Vagina (tissue), 2 donors: ENCODE measurements around the gene AKAP13. TPM values are rescaled to one million over a fixed set of nuclear protein-coding genes. Genes with fewer than 3 reads are reported as not detected.

Source experiments
- DNase-seq, 2 donors: peaks; one replicate each; pipeline ENCODE4 v3.0.0-alpha.2; 2017; ENCODE audit errors: extremely low spot score in 2 of 2
- H3K27ac ChIP-seq: fragments of 200-600 bp; sonication (generic); one replicate; pipeline ENCODE4 v1.5.1; 2019
- H3K27me3 ChIP-seq: fragments of 200-600 bp; sonication (generic); one replicate; pipeline ENCODE4 v1.5.1; 2019
- H3K36me3 ChIP-seq, 2 donors: fragments of 200-600 bp; sonication (generic); one replicate each; pipeline ENCODE4 v1.5.1; 2017 to 2019
- H3K4me1 ChIP-seq: fragments of 200-600 bp; sonication (generic); one replicate; pipeline ENCODE4 v1.5.1; 2019
- H3K4me3 ChIP-seq, 2 donors: fragments of 200-600 bp; sonication (generic); 1 replicate in 1 of 2; 2 replicates in 1 of 2; pipeline ENCODE4 v1.5.1; 2016 to 2019
- H3K9me3 ChIP-seq: fragments of 200-600 bp; sonication (generic); one replicate; pipeline ENCODE4 v1.5.1; 2019
- POLR2A ChIP-seq, 2 donors: fragments of 450-650 bp; IDR thresholded peaks; one replicate each; pipeline ENCODE4 v1.6.1; 2017; ENCODE audit warnings: antibody characterized with exemption in 2 of 2, mild to moderate bottlenecking in 2 of 2, moderate library complexity in 2 of 2
- POLR2AphosphoS5 ChIP-seq, 2 donors: sonication (generic); formaldehyde crosslinking; IDR thresholded peaks; one replicate each; pipeline ENCODE4 v1.9.0; 2017; ENCODE audit warnings: antibody characterized with exemption in 2 of 2, mild to moderate bottlenecking in 2 of 2, low read depth in 1 of 2; ENCODE audit not compliant: insufficient read depth in 1 of 2
- intact Hi-C: fragments of 100-400 bp; cut with DNase I; formaldehyde crosslinking; loops from one replicate; pipeline ENCODE4 v1.15.1; 2023
- total RNA-seq: library from RNA; depleted of rRNA; stranded (reverse); fragments of >200 nt; gene quantifications from one replicate; pipeline ENCODE4 v1.2.3, GENCODE V29; 2016
- TF ChIP-seq, protein P1 (sequence below), 3 experiments: fragments of 450-650 bp in 2 of 3; fragments of 200-600 bp in 1 of 3; sonication (generic) in 1 of 3; IDR thresholded peaks; one replicate each; pipeline ENCODE4 v1.5.1; 2017 to 2019; ENCODE audit warnings: antibody characterized with exemption in 3 of 3, mild to moderate bottlenecking in 2 of 3, moderate library complexity in 2 of 3

Gene AKAP13
- total RNA-seq, 1 donor from 2014 or later = 177 TPM

DNA sequence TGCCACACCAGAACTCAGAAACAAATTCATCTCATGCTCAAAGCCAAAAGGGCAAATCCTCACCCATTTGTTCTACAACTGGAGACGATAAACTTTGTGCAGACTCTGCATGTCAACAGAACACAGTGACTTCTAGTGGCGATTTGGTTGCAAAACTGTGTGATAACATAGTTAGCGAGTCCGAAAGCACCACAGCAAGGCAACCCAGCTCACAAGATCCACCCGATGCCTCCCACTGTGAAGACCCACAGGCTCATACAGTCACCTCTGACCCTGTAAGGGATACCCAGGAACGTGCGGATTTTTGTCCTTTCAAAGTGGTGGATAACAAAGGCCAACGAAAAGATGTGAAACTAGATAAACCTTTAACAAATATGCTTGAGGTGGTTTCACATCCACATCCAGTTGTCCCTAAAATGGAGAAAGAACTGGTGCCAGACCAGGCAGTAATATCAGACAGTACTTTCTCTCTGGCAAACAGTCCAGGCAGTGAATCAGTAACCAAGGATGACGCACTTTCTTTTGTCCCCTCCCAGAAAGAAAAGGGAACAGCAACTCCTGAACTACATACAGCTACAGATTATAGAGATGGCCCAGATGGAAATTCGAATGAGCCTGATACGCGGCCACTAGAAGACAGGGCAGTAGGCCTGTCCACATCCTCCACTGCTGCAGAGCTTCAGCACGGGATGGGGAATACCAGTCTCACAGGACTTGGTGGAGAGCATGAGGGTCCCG is 199.7 kb downstream of the AKAP13 start:
- intact Hi-C loops = no loop called here
- H3K4me1 ChIP-seq = peaks cover 54% of the 10 kb centered on the region
- no peaks in the 10 kb centered on the region for H3K9me3 ChIP-seq
- no peaks in the 10 kb centered on the region for H3K27me3 ChIP-seq
- DNase-seq = no peak
- no peak overlapping the region for H3K4me3 ChIP-seq
- TF ChIP-seq, protein P1, sequence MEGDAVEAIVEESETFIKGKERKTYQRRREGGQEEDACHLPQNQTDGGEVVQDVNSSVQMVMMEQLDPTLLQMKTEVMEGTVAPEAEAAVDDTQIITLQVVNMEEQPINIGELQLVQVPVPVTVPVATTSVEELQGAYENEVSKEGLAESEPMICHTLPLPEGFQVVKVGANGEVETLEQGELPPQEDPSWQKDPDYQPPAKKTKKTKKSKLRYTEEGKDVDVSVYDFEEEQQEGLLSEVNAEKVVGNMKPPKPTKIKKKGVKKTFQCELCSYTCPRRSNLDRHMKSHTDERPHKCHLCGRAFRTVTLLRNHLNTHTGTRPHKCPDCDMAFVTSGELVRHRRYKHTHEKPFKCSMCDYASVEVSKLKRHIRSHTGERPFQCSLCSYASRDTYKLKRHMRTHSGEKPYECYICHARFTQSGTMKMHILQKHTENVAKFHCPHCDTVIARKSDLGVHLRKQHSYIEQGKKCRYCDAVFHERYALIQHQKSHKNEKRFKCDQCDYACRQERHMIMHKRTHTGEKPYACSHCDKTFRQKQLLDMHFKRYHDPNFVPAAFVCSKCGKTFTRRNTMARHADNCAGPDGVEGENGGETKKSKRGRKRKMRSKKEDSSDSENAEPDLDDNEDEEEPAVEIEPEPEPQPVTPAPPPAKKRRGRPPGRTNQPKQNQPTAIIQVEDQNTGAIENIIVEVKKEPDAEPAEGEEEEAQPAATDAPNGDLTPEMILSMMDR (IDR thresholded peaks at IDR 0.05) = no peak
- TF ChIP-seq POLR2A (IDR thresholded peaks at IDR 0.05) (no peak), POLR2AphosphoS5 (IDR thresholded peaks at IDR 0.05; ENCODE audit: insufficient read depth in 1 of 2, low read depth in 1 of 2) (no peak)
- peak overlapping the region; percentile 87 for H3K27ac ChIP-seq
- peaks cover 0 to 21% of the 10 kb centered on the region in 2 donors for H3K36me3 ChIP-seq

DNA sequence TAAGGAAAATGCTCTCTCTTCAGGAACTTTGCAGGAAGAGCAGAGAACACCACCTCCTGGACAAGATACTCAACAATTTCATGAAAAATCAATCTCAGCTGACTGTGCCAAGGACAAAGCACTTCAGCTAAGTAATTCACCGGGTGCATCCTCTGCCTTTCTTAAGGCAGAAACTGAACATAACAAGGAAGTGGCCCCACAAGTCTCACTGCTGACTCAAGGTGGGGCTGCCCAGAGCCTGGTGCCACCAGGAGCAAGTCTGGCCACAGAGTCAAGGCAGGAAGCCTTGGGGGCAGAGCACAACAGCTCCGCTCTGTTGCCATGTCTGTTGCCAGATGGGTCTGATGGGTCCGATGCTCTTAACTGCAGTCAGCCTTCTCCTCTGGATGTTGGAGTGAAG is 200.5 kb downstream of the AKAP13 start:
- intact Hi-C loops = no loop called here
- no peak for DNase-seq
- Histone ChIP-seq H3K9me3 (no peaks in the 10 kb centered on the region), H3K4me3 (peak overlapping the region in 1 of 2 donors; percentile 7), H3K27ac (peak overlapping the region; percentile 87), H3K4me1 (peaks cover 61% of the 10 kb centered on the region), H3K36me3 (peaks cover 0 to 21% of the 10 kb centered on the region in 2 donors), H3K27me3 (no peaks in the 10 kb centered on the region)
- TF ChIP-seq, protein P1 (IDR thresholded peaks at IDR 0.05) = no peak
- no peak for TF ChIP-seq POLR2A (IDR thresholded peaks at IDR 0.05)
- no peak for TF ChIP-seq POLR2AphosphoS5 (IDR thresholded peaks at IDR 0.05; ENCODE audit: insufficient read depth in 1 of 2, low read depth in 1 of 2)

DNA sequence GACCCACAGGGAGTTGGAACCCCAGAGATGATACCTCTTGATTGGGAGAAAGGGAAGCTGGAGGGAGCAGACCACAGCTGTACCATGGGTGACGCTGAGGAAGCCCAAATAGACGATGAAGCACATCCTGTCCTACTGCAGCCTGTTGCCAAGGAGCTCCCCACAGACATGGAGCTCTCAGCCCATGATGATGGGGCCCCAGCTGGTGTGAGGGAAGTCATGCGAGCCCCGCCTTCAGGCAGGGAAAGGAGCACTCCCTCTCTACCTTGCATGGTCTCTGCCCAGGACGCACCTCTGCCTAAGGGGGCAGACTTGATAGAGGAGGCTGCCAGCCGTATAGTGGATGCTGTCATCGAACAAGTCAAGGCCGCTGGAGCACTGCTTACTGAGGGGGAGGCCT is 201.1 kb downstream of the AKAP13 start:
- peaks cover 0 to 21% of the 10 kb centered on the region in 2 donors for H3K36me3 ChIP-seq
- intact Hi-C loops = no loop called here
- H3K9me3 ChIP-seq = no peaks in the 10 kb centered on the region
- TF ChIP-seq, protein P1 (IDR thresholded peaks at IDR 0.05) = no peak
- peak in 1 of 2 donors; percentile 24 for TF ChIP-seq POLR2A (IDR thresholded peaks at IDR 0.05)
- peak overlapping the region; percentile 87 for H3K27ac ChIP-seq
- H3K4me1 ChIP-seq = peaks cover 67% of the 10 kb centered on the region
- DNase-seq = no peak
- no peaks in the 10 kb centered on the region for H3K27me3 ChIP-seq
- peak overlapping the region; percentile 5 to 30 for H3K4me3 ChIP-seq

DNA sequence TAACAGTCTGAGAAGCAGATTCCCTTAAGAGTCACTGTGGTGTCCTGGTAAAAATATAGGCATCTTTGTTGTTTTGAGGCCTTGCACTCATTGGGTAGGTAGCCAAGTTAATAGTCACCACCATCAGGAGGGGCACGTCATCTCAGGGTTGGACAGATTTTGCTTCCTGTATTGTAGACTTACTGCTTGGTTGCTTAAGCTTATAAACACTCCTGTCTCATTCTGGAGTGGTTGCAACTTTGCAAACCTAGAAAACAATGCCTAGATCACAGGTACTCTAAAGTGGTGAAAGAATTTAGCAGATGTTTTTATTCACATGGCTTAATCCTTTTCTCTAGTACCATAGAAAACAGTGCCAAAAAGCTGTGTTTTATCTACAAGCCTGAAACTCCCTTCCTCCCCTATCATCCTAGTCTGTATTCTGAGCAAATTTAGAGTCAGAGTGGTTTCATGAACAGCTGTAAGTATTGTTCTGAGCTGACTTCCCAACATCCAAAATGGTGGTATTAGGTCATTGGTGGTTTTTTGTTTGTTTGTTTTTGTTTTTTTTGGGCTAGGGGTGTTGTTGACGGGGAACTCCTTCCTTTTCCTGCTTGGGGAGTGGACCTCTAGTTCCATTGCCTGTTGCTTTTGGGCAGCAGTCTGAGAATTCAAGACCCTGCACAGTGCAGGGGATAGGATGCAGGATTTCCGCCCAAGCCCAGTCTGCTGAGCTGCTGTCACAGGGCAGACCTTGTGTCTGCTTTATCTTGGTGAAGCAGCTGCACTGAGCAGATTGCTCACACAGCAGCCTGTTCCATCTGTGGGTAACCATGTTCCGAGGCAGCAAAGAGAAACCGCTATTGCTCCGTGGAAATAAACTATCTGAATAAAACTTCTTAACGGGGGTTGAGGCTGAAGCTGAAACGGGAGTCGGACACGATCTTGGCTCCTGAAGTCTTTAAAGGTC is 202.0 kb downstream of the AKAP13 start:
- TF ChIP-seq, protein P1 (IDR thresholded peaks at IDR 0.05) = no peak
- TF ChIP-seq POLR2AphosphoS5 (IDR thresholded peaks at IDR 0.05; ENCODE audit: insufficient read depth in 1 of 2, low read depth in 1 of 2) = peak in 1 of 2 donors; percentile 36
- peak in 1 of 2 donors; percentile 20 for TF ChIP-seq POLR2A (IDR thresholded peaks at IDR 0.05)
- no peaks in the 10 kb centered on the region for H3K27me3 ChIP-seq
- H3K27ac ChIP-seq = peak overlapping the region; percentile 87
- intact Hi-C loops = no loop called here
- DNase-seq = no peak
- H3K9me3 ChIP-seq = no peaks in the 10 kb centered on the region
- peaks cover 76% of the 10 kb centered on the region for H3K4me1 ChIP-seq
- peak overlapping the region; percentile 30 to 39 for H3K4me3 ChIP-seq
- peaks cover 0 to 21% of the 10 kb centered on the region in 2 donors for H3K36me3 ChIP-seq
